DND-41 (cell line): Measurements from ENCODE around the gene TCERG1L.

Experiments
- ATAC-seq: fragments of 200-7000 bp; cut with Tn5 transposase; 3 replicates; pipeline ENCODE4 v1.9.1; 2021; ENCODE audit warnings: low read depth; ENCODE audit not compliant: insufficient read depth
- DNase-seq: peaks from one replicate; pipeline ENCODE4 v3.0.0-alpha.2; 2020
- H2AFZ ChIP-seq: 2 replicates; pipeline ENCODE4 v1.6.0; 2012; ENCODE audit warnings: low read depth, low read length
- H3K27ac ChIP-seq: 2 replicates; pipeline ENCODE4 v1.5.1; 2012; ENCODE audit warnings: low read length, inconsistent platforms
- H3K27me3 ChIP-seq: fragments of 200-600 bp; sonication (generic); 2 replicates; pipeline ENCODE4 v1.6.0; 2012; ENCODE audit warnings: low read length, mild to moderate bottlenecking, inconsistent platforms; ENCODE audit not compliant: insufficient read depth, poor library complexity
- H3K36me3 ChIP-seq: 2 replicates; pipeline ENCODE4 v1.5.1; 2012; ENCODE audit warnings: low read length, inconsistent platforms; ENCODE audit not compliant: insufficient read depth
- H3K4me1 ChIP-seq: 2 replicates; pipeline ENCODE4 v1.5.1; 2012; ENCODE audit warnings: mild to moderate bottlenecking, low read length; ENCODE audit not compliant: insufficient read depth
- H3K4me2 ChIP-seq: 2 replicates; pipeline ENCODE4 v1.6.0; 2012; ENCODE audit warnings: mild to moderate bottlenecking, moderate library complexity, low read length, inconsistent platforms; ENCODE audit not compliant: insufficient read depth
- H3K4me3 ChIP-seq, 2 experiments: fragments of 200-600 bp in 1 of 2; shearing (Covaris generic) in 1 of 2; 2 replicates each; pipeline ENCODE4 v1.5.1; 2012 to 2016; ENCODE audit warnings: inconsistent platforms in 2 of 2, low read length in 2 of 2, mild to moderate bottlenecking in 2 of 2, low read depth in 1 of 2, moderate library complexity in 1 of 2
- H3K79me2 ChIP-seq: 2 replicates; pipeline ENCODE4 v1.6.0; 2012; ENCODE audit warnings: low read length, inconsistent platforms; ENCODE audit not compliant: insufficient read depth
- H3K9ac ChIP-seq: 2 replicates; pipeline ENCODE4 v1.6.0; 2012; ENCODE audit warnings: low read depth, mild to moderate bottlenecking, inconsistent platforms, low read length, moderate library complexity
- H3K9me3 ChIP-seq: 2 replicates; pipeline ENCODE4 v1.5.1; 2012; ENCODE audit warnings: low read length, moderate library complexity, mild to moderate bottlenecking, inconsistent platforms; ENCODE audit not compliant: insufficient read depth, severe bottlenecking
- H4K20me1 ChIP-seq: 2 replicates; pipeline ENCODE4 v1.6.0; 2012; ENCODE audit warnings: low read length; ENCODE audit not compliant: insufficient read depth
- CTCF ChIP-seq: IDR thresholded peaks from 2 replicates; pipeline ENCODE4 v1.5.1; 2012; ENCODE audit warnings: borderline replicate concordance, low read length, moderate library complexity, mild to moderate bottlenecking; ENCODE audit not compliant: poor library complexity, severe bottlenecking; ENCODE audit errors: extremely low read depth
- EZH2 ChIP-seq: IDR thresholded peaks from 3 replicates; pipeline ENCODE4 v1.6.1; 2012; ENCODE audit warnings: borderline replicate concordance, low read depth, mild to moderate bottlenecking, moderate library complexity, low read length, inconsistent platforms; ENCODE audit not compliant: severe bottlenecking

The TCERG1L gene

GRCh38 chr10:131233611-131234258 is 77.8 kb downstream of the TCERG1L start:
- H3K27me3 ChIP-seq = no peaks in the 10 kb centered on the region
- ATAC-seq (no peak), DNase-seq (no peak)
- H3K4me1 ChIP-seq = no peaks in the 10 kb centered on the region
- H3K4me2 ChIP-seq = no peak overlapping the region
- H3K36me3 ChIP-seq = no peaks in the 10 kb centered on the region
- H4K20me1 ChIP-seq = no peaks in the 10 kb centered on the region
- H3K9me3 ChIP-seq = no peaks in the 10 kb centered on the region
- H3K79me2 ChIP-seq = no peaks in the 10 kb centered on the region
- H2AFZ ChIP-seq = no peak overlapping the region
- no peak overlapping the region for H3K9ac ChIP-seq
- no peak overlapping the region for H3K4me3 ChIP-seq
- TF ChIP-seq EZH2 = no peak
- TF ChIP-seq CTCF = no peak
- no peak overlapping the region for H3K27ac ChIP-seq

GRCh38 chr10:131231965-131232541 is 79.5 kb downstream of the TCERG1L start:
- Histone ChIP-seq H2AFZ (no peak overlapping the region), H3K27ac (no peak overlapping the region), H4K20me1 (no peaks in the 10 kb centered on the region), H3K36me3 (no peaks in the 10 kb centered on the region), H3K27me3 (no peaks in the 10 kb centered on the region), H3K9ac (no peak overlapping the region), H3K4me1 (no peaks in the 10 kb centered on the region), H3K79me2 (no peaks in the 10 kb centered on the region), H3K4me2 (no peak overlapping the region), H3K4me3 (no peak overlapping the region), H3K9me3 (no peaks in the 10 kb centered on the region)
- DNase-seq = no peak
- TF ChIP-seq EZH2 = no peak
- no peak for TF ChIP-seq CTCF
- no peak for ATAC-seq

- H4K20me1 ChIP-seq = no peaks in the 10 kb centered on the region
- no peak overlapping the region for H3K9ac ChIP-seq
- no peak for DNase-seq
- no peak overlapping the region for H3K27ac ChIP-seq
- no peak overlapping the region for H2AFZ ChIP-seq
- no peaks in the 10 kb centered on the region for H3K36me3 ChIP-seq
- no peaks in the 10 kb centered on the region for H3K27me3 ChIP-seq
- no peak for ATAC-seq
- no peak overlapping the region for H3K4me2 ChIP-seq
- H3K9me3 ChIP-seq = no peaks in the 10 kb centered on the region
- no peak overlapping the region for H3K4me3 ChIP-seq
- no peaks in the 10 kb centered on the region for H3K4me1 ChIP-seq
- TF ChIP-seq CTCF (no peak), EZH2 (no peak)
- H3K79me2 ChIP-seq = no peaks in the 10 kb centered on the region
Measured at GRCh38 chr10:131231323-131231964, 80.1 kb downstream of the TCERG1L start.
